ENCODE data around the gene SYNDIG1L. TPM values are rescaled to one million over a fixed set of nuclear protein-coding genes. Genes with fewer than 3 reads are reported as not detected.

Gene SYNDIG1L
- total and polyA plus RNA-seq, 2 of the 13 experiments (the other 11 are each of a cell fraction or from before 2014, with no cell fraction given), result 0.04 TPM; not detected in 1

- no peak overlapping the region for H3K9ac ChIP-seq (ENCODE audit: insufficient read depth, low read depth, low read length)
- peak; percentile 19; the same call in 2 of the 3 replicates for ATAC-seq
- no peaks in the 10 kb centered on the region for H3K36me3 ChIP-seq (replicated peaks in 1 of 2; ENCODE audit: control insufficient read depth in 1 of 2, insufficient read depth in 2 of 2, low read length in 2 of 2)
- no peaks in the 10 kb centered on the region for H4K20me1 ChIP-seq (ENCODE audit: insufficient read depth, low read length)
- no peak for TF ChIP-seq FOXP4 (CRISPR knock-in tag; IDR thresholded peaks at IDR 0.05)
- TF ChIP-seq CENPT (CRISPR knock-in tag; IDR thresholded peaks at IDR 0.05; ENCODE audit: low read depth), result no peak
- TF ChIP-seq ZNF567 (CRISPR knock-in tag; IDR thresholded peaks at IDR 0.05; ENCODE audit: borderline replicate concordance), result no peak
- no peak for TF ChIP-seq CC2D1A (CRISPR knock-in tag; IDR thresholded peaks at IDR 0.05)
- no peak for TF ChIP-seq ZNF616 (CRISPR knock-in tag; IDR thresholded peaks at IDR 0.05; ENCODE audit: low read depth)
- TF ChIP-seq ZNF652 (CRISPR knock-in tag; IDR thresholded peaks at IDR 0.05; ENCODE audit: borderline replicate concordance, low read depth), result 0 out of 2 replicates have a peak, but pooled peaks have one; percentile 18
- TF ChIP-seq NFATC3 (CRISPR knock-in tag; IDR thresholded peaks at IDR 0.05), result no peak
- no peak for TF ChIP-seq ZNF660 (CRISPR knock-in tag; IDR thresholded peaks at IDR 0.05; ENCODE audit: borderline replicate concordance, low read depth)
- no peak for TF ChIP-seq ZNF263 (CRISPR knock-in tag; IDR thresholded peaks at IDR 0.05)
- peak; percentile 90 for TF ChIP-seq ZNF768 (CRISPR knock-in tag; IDR thresholded peaks at IDR 0.05)
- TF ChIP-seq ISL2 (CRISPR knock-in tag; IDR thresholded peaks at IDR 0.05), result no peak
- no peak for TF ChIP-seq ZHX1 (CRISPR knock-in tag; IDR thresholded peaks at IDR 0.05; ENCODE audit: low read depth)
- no peak for TF ChIP-seq TFAP4 (IDR thresholded peaks at IDR 0.05; ENCODE audit: borderline replicate concordance, low read depth)
- TF ChIP-seq KDM5B (CRISPR knock-in tag; IDR thresholded peaks at IDR 0.05; ENCODE audit: borderline replicate concordance), result 0 out of 2 replicates have a peak, but pooled peaks have one; percentile 26
- no peak for TF ChIP-seq SOX6 (IDR thresholded peaks at IDR 0.05)
- no peak for TF ChIP-seq SOX6 (CRISPR knock-in tag; IDR thresholded peaks at IDR 0.05)
- no peak for TF ChIP-seq NFKBIZ (CRISPR knock-in tag; IDR thresholded peaks at IDR 0.05)
- no peak for TF ChIP-seq NFYC (CRISPR knock-in tag; IDR thresholded peaks at IDR 0.05)
- no peak for TF ChIP-seq SAP130 (CRISPR knock-in tag; IDR thresholded peaks at IDR 0.05; ENCODE audit: low read depth)
- no peak for TF ChIP-seq THAP11 (CRISPR knock-in tag; IDR thresholded peaks at IDR 0.05)
- TF ChIP-seq MXD3 (CRISPR knock-in tag; IDR thresholded peaks at IDR 0.05), result no peak
- no peak for FAIRE-seq
- ChIA-PET CTCF (ENCODE audit: low intra/inter-chr PET ratio, low total read pairs) (no interaction called here), POLR2A (no interaction called here)
- 6% methylated on average over 7 of the region's 12 CpGs for WGBS (ENCODE audit: low lambda C conversion rate)
- H3K9me3 ChIP-seq (ENCODE audit: low read length), result no peaks in the 10 kb centered on the region
- no peak overlapping the region for H3K27ac ChIP-seq (ENCODE audit: extremely low read length, insufficient read depth, low read length)
- H3K4me2 ChIP-seq (ENCODE audit: low read depth, low read length), result no peak overlapping the region
- H2AFZ ChIP-seq (ENCODE audit: low read length), result no peak overlapping the region
- H3K4me3 ChIP-seq (replicated peaks in 1 of 3; ENCODE audit: insufficient read depth in 1 of 3, low read depth in 2 of 3, low read length in 3 of 3), result no peak overlapping the region; a peak in 1 of 6 replicates
- intact Hi-C loops (cut with micrococcal nuclease; ENCODE audit: unreplicated experiment), result no loop called here
- H3K27me3 ChIP-seq (ENCODE audit: control insufficient read depth in 1 of 2, insufficient read depth in 2 of 2, low read length in 2 of 2), result peaks cover 4 to 46% of the 10 kb centered on the region in 2 experiments
- BruUV-seq (replicated peaks), result no TSS peak
- in situ Hi-C loops (cut with HindIII; ENCODE audit: extremely low pct_ligation_motif_present, low pct_unique_long_range_greater_than_20kb), result no loop called here
- H3K79me2 ChIP-seq (ENCODE audit: insufficient read depth, low read length), result no peaks in the 10 kb centered on the region
- DNase-seq (ENCODE audit: low spot score), result no peak
- no peaks in the 10 kb centered on the region for H3K4me1 ChIP-seq (ENCODE audit: insufficient read depth, low read length)
These were observed 24.3 kb downstream of the SYNDIG1L start for GRCh38 chr14:74401504-74402241.
